Measurements from ENCODE around the gene SBF1. TPM values are rescaled to one million over a fixed set of nuclear protein-coding genes. Genes with fewer than 3 reads are reported as not detected.
"Not testable (repeated sequence)": the region's sequence is repeated elsewhere in the genome, so short reads cannot be mapped to it uniquely, and the experiment has no call there.

The SBF1 gene
- total and polyA plus RNA-seq, 2 experiments from 2014 or later, result 25.2 to 92.0 TPM

- no peaks in the 10 kb centered on the region for H3K4me1 ChIP-seq (ENCODE audit: insufficient read depth)
- no peaks in the 10 kb centered on the region for H3K9me2 ChIP-seq (ENCODE audit: insufficient read depth)
- H3K9ac ChIP-seq, result no peak overlapping the region
- H3K27ac ChIP-seq, result no peak overlapping the region
- no peak overlapping the region for H2AFZ ChIP-seq
- no peaks in the 10 kb centered on the region for H3F3A ChIP-seq (ENCODE audit: insufficient read depth)
- TF ChIP-seq EZH2 (IDR thresholded peaks at IDR 0.05; ENCODE audit: insufficient read depth, poor library complexity, severe bottlenecking) (no peak), EZH2phosphoT487 (IDR thresholded peaks at IDR 0.05; ENCODE audit: insufficient read depth, low read depth) (no peak)
- H3K9me3 ChIP-seq (ENCODE audit: low read depth), result no peaks in the 10 kb centered on the region
- no peaks in the 10 kb centered on the region for H3K36me3 ChIP-seq (ENCODE audit: low read depth)
- in situ Hi-C loops (cut with MboI), result no loop called here
- WGBS, 2 experiments (ENCODE audit: low coverage in 1 of 2, low lambda C conversion rate in 2 of 2, missing lambda C conversion rate in 2 of 2), result 94% methylated on average over 25 of the region's 25 CpGs
- H3K4me2 ChIP-seq (ENCODE audit: unreplicated experiment), result no peak overlapping the region
- DNase-seq, result no peak
- no peak overlapping the region for H3K4me3 ChIP-seq
- H3K79me2 ChIP-seq (ENCODE audit: insufficient read depth), result no peaks in the 10 kb centered on the region
- no peaks in the 10 kb centered on the region for H4K20me1 ChIP-seq (ENCODE audit: insufficient read depth)
- no peaks in the 10 kb centered on the region for H3K27me3 ChIP-seq (replicated peaks; ENCODE audit: insufficient read depth)
These were observed 37.9 kb downstream of the SBF1 start for GRCh38 chr22:50436841-50437341.

- no peaks in the 10 kb centered on the region for H3K79me2 ChIP-seq (ENCODE audit: insufficient read depth)
- no peak for DNase-seq
- H3K4me1 ChIP-seq (ENCODE audit: insufficient read depth), result no peaks in the 10 kb centered on the region
- no peak overlapping the region for H3K4me3 ChIP-seq
- TF ChIP-seq EZH2phosphoT487 (IDR thresholded peaks at IDR 0.05; ENCODE audit: insufficient read depth, low read depth) (no peak), EZH2 (IDR thresholded peaks at IDR 0.05; ENCODE audit: insufficient read depth, poor library complexity, severe bottlenecking) (no peak)
- H3K4me2 ChIP-seq (ENCODE audit: unreplicated experiment), result no peak overlapping the region
- in situ Hi-C loops (cut with MboI), result no loop called here
- no peaks in the 10 kb centered on the region for H4K20me1 ChIP-seq (ENCODE audit: insufficient read depth)
- no peaks in the 10 kb centered on the region for H3F3A ChIP-seq (ENCODE audit: insufficient read depth)
- no peak overlapping the region for H3K27ac ChIP-seq
- WGBS, 2 experiments (ENCODE audit: low coverage in 1 of 2, low lambda C conversion rate in 2 of 2, missing lambda C conversion rate in 2 of 2), result 87 to 90% methylated on average over 34 to 37 of the region's 37 CpGs
- no peaks in the 10 kb centered on the region for H3K9me3 ChIP-seq (ENCODE audit: low read depth)
- H3K9me2 ChIP-seq (ENCODE audit: insufficient read depth), result no peaks in the 10 kb centered on the region
- H2AFZ ChIP-seq, result no peak overlapping the region
- no peak overlapping the region for H3K9ac ChIP-seq
- H3K27me3 ChIP-seq (replicated peaks; ENCODE audit: insufficient read depth), result no peaks in the 10 kb centered on the region
- no peaks in the 10 kb centered on the region; the same call in 1 of the 2 replicates for H3K36me3 ChIP-seq (ENCODE audit: low read depth)
These were observed 38.6 kb downstream of the SBF1 start for GRCh38 chr22:50436015-50436830.

- H3K4me3 ChIP-seq, result no peak overlapping the region
- H3F3A ChIP-seq (ENCODE audit: insufficient read depth), result no peaks in the 10 kb centered on the region
- H3K36me3 ChIP-seq (ENCODE audit: low read depth), result no peaks in the 10 kb centered on the region; the same call in 1 of the 2 replicates
- H3K9me3 ChIP-seq (ENCODE audit: low read depth), result no peaks in the 10 kb centered on the region
- H4K20me1 ChIP-seq (ENCODE audit: insufficient read depth), result no peaks in the 10 kb centered on the region
- no peaks in the 10 kb centered on the region for H3K79me2 ChIP-seq (ENCODE audit: insufficient read depth)
- no peak for TF ChIP-seq EZH2phosphoT487 (IDR thresholded peaks at IDR 0.05; ENCODE audit: insufficient read depth, low read depth)
- no peak for TF ChIP-seq EZH2 (IDR thresholded peaks at IDR 0.05; ENCODE audit: insufficient read depth, poor library complexity, severe bottlenecking)
- no peaks in the 10 kb centered on the region for H3K4me1 ChIP-seq (ENCODE audit: insufficient read depth)
- in situ Hi-C loops (cut with MboI), result no loop called here
- no peak overlapping the region for H3K9ac ChIP-seq
- H3K27ac ChIP-seq, result no peak overlapping the region
- no peak overlapping the region for H3K4me2 ChIP-seq (ENCODE audit: unreplicated experiment)
- H3K27me3 ChIP-seq (replicated peaks; ENCODE audit: insufficient read depth), result no peaks in the 10 kb centered on the region
- H2AFZ ChIP-seq, result no peak overlapping the region
- H3K9me2 ChIP-seq (ENCODE audit: insufficient read depth), result no peaks in the 10 kb centered on the region
- 97 to 98% methylated on average over 18 to 20 of the region's 20 CpGs for WGBS, 2 experiments (ENCODE audit: low coverage in 1 of 2, low lambda C conversion rate in 2 of 2, missing lambda C conversion rate in 2 of 2)
- DNase-seq, result no peak
These were observed 39.4 kb downstream of the SBF1 start for GRCh38 chr22:50435291-50436014.

- DNase-seq, result no peak
- Histone ChIP-seq H3K36me3 (ENCODE audit: low read depth) (no peaks in the 10 kb centered on the region; the same call in 1 of the 2 replicates), H3K9me3 (ENCODE audit: low read depth) (no peaks in the 10 kb centered on the region), H4K20me1 (ENCODE audit: insufficient read depth) (no peaks in the 10 kb centered on the region), H3K9me2 (ENCODE audit: insufficient read depth) (no peaks in the 10 kb centered on the region), H3K4me1 (ENCODE audit: insufficient read depth) (no peaks in the 10 kb centered on the region), H3K9ac (no peak overlapping the region), H2AFZ (no peak overlapping the region), H3K4me3 (no peak overlapping the region), H3K4me2 (ENCODE audit: unreplicated experiment) (no peak overlapping the region), H3K27ac (no peak overlapping the region), H3K27me3 (replicated peaks; ENCODE audit: insufficient read depth) (no peaks in the 10 kb centered on the region), H3K79me2 (ENCODE audit: insufficient read depth) (no peaks in the 10 kb centered on the region), H3F3A (ENCODE audit: insufficient read depth) (no peaks in the 10 kb centered on the region)
- no peak for TF ChIP-seq EZH2 (IDR thresholded peaks at IDR 0.05; ENCODE audit: insufficient read depth, poor library complexity, severe bottlenecking)
- no peak for TF ChIP-seq EZH2phosphoT487 (IDR thresholded peaks at IDR 0.05; ENCODE audit: insufficient read depth, low read depth)
- WGBS, 2 experiments (ENCODE audit: low coverage in 1 of 2, low lambda C conversion rate in 2 of 2, missing lambda C conversion rate in 2 of 2), result 91 to 93% methylated on average over 17 to 18 of the region's 24 CpGs
- in situ Hi-C loops (cut with MboI), result no loop called here
These were observed 40.0 kb downstream of the SBF1 start for GRCh38 chr22:50434849-50435248.

- H3F3A ChIP-seq (ENCODE audit: insufficient read depth); H4K20me1 ChIP-seq (ENCODE audit: insufficient read depth); H3K9ac ChIP-seq; H3K4me1 ChIP-seq (ENCODE audit: insufficient read depth); H3K27ac ChIP-seq; in situ Hi-C loops (cut with MboI); H2AFZ ChIP-seq; H3K4me3 ChIP-seq; H3K27me3 ChIP-seq (replicated peaks; ENCODE audit: insufficient read depth); H3K4me2 ChIP-seq (ENCODE audit: unreplicated experiment); H3K9me3 ChIP-seq (ENCODE audit: low read depth); DNase-seq; H3K9me2 ChIP-seq (ENCODE audit: insufficient read depth); H3K36me3 ChIP-seq (ENCODE audit: low read depth): not testable (repeated sequence)
- 94 to 98% methylated on average over 6 to 18 of the region's 24 CpGs for WGBS, 2 experiments (ENCODE audit: low coverage in 1 of 2, low lambda C conversion rate in 2 of 2, missing lambda C conversion rate in 2 of 2)
- peaks cover 15% of the 10 kb centered on the region; the same call in 1 of the 2 replicates for H3K79me2 ChIP-seq (ENCODE audit: insufficient read depth)
These were observed 41.8 kb downstream of the SBF1 start for GRCh38 chr22:50432877-50433510.

Measured in GM23248 (cell line).